Epidermal melanocyte (primary cell): Measurements from ENCODE around the gene ZDHHC18.

Experiments
- DNase-seq: peaks from one replicate; pipeline ENCODE4 v3.0.0; 2011; ENCODE audit warnings: low spot score; ENCODE audit not compliant: insufficient read length

ZDHHC18 gene, protein sequence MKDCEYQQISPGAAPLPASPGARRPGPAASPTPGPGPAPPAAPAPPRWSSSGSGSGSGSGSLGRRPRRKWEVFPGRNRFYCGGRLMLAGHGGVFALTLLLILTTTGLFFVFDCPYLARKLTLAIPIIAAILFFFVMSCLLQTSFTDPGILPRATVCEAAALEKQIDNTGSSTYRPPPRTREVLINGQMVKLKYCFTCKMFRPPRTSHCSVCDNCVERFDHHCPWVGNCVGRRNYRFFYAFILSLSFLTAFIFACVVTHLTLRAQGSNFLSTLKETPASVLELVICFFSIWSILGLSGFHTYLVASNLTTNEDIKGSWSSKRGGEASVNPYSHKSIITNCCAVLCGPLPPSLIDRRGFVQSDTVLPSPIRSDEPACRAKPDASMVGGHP

GRCh38 chr1:26826261-26827105 lies at the start of gene ZDHHC18:
TSS of gene ZDHHC18 (plus strand) at chr1:26826688. CDS start at chr1:26826805, 117 bp downstream.
- DNase-seq = peak; percentile 77

GRCh38 chr1:26779098-26779668 lies 47.3 kb upstream of the ZDHHC18 start:
- DNase-seq = no peak

DNA sequence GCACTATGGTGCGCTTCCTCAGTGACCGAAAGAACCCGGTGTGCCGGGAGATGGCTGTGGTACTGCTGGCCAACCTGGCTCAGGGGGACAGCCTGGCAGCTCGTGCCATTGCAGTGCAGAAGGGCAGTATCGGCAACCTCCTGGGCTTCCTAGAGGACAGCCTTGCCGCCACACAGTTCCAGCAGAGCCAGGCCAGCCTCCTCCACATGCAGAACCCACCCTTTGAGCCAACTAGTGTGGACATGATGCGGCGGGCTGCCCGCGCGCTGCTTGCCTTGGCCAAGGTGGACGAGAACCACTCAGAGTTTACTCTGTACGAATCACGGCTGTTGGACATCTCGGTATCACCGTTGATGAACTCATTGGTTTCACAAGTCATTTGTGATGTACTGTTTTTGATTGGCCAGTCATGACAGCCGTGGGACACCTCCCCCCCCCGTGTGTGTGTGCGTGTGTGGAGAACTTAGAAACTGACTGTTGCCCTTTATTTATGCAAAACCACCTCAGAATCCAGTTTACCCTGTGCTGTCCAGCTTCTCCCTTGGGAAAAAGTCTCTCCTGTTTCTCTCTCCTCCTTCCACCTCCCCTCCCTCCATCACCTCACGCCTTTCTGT lies 46.0 kb upstream of the ZDHHC18 start:
- no peak for DNase-seq

DNA sequence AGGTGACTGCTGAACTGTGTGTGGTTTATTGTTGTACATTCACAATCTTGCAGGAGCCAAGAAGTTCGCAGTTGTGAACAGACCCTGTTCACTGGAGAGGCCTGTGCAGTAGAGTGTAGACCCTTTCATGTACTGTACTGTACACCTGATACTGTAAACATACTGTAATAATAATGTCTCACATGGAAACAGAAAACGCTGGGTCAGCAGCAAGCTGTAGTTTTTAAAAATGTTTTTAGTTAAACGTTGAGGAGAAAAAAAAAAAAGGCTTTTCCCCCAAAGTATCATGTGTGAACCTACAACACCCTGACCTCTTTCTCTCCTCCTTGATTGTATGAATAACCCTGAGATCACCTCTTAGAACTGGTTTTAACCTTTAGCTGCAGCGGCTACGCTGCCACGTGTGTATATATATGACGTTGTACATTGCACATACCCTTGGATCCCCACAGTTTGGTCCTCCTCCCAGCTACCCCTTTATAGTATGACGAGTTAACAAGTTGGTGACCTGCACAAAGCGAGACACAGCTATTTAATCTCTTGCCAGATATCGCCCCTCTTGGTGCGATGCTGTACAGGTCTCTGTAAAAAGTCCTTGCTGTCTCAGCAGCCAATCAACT lies 45.2 kb upstream of the ZDHHC18 start:
- DNase-seq = no peak

DNA sequence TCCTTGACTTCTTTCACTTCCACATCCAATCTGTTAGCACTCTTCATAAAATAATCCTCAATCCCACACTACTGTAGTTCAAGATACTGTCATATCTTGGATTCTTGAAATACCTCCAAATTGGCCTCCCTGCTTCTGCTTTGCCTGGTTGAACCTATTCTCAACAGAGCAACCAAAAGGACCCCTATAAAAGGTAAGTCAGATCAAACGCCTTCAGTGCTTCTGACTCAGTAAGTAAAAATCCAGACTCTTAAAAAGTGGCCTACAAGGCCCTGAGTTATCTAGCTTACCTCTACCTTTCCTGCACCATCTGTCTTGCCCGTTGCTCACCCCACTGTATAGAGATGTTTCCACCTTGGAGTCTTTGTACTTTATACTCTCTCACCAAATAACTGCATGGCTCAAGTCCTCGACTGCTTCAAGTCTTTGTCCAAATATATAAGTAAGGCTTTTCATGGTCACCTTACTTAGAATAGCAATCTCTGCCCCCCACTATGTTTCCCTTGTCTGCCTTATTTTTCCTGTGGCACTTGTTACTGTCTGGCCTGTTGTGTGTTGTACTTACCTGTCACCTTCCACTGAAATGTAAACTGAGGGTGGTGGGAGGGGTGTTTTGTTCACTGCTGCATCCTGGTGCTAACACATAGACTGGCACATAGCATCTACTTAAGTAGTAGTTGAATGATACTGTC lies 43.8 kb upstream of the ZDHHC18 start:
- DNase-seq = no peak

DNA sequence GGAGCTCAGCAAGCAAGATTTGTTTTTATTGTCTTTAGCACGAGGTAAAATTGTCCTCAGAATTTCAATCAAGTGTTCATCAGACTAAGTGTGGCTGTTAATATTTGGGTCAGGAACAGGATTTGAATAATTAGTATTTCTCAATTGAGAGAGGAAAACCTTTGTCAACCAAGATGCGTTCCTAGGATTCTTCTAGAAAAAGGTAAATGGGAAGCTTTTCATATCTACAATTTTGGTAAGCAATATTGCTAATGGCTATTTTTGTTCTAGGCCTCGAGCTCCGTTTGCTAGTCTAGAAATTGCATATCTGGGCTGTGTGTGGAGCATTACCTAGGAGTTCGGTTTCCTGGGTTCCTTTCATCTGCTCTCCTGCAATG lies 42.9 kb upstream of the ZDHHC18 start:
- no peak for DNase-seq

DNA sequence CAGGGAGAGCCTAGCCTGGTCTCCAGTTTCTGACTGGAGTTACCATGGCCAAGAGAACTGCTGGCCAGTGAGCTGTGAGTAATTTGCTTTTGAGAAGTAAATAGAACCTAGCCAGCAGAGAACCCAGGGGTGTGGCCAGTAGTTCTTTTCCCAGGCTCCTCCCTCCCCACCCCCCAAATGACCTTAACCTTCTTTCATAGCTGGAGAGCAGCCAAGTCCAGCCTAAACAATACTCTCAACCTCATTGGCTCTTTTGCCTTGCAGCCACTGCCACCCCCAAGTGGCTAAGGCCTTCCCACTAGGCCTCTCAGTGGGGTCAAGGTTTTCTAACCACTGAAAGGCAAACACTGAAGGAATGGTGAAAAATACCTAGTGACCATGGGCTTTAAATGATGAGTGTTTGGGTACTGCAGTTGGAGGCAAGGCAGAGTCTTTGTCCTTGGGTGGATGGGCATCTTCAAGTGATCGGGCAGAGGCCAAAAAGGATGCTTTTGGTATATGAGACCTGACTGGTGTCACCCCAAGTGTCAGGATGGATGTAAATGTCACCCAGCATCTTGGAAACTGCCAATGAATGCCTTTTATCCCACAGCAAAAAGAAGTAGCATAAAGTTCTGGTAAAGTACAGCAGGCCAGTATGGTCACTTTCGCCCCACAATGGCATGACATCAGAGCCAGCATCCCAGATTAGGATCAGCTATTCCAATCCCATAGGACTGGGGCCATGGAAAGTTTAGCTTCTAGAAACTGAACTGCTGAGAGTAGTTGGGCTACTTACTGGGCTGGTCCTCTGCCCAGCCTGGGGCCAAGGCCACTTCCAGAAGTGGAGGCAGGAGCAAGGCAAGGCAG lies 42.2 kb upstream of the ZDHHC18 start:
- DNase-seq = no peak

GRCh38 chr1:26784886-26785285 lies 41.6 kb upstream of the ZDHHC18 start:
- no peak for DNase-seq

DNA sequence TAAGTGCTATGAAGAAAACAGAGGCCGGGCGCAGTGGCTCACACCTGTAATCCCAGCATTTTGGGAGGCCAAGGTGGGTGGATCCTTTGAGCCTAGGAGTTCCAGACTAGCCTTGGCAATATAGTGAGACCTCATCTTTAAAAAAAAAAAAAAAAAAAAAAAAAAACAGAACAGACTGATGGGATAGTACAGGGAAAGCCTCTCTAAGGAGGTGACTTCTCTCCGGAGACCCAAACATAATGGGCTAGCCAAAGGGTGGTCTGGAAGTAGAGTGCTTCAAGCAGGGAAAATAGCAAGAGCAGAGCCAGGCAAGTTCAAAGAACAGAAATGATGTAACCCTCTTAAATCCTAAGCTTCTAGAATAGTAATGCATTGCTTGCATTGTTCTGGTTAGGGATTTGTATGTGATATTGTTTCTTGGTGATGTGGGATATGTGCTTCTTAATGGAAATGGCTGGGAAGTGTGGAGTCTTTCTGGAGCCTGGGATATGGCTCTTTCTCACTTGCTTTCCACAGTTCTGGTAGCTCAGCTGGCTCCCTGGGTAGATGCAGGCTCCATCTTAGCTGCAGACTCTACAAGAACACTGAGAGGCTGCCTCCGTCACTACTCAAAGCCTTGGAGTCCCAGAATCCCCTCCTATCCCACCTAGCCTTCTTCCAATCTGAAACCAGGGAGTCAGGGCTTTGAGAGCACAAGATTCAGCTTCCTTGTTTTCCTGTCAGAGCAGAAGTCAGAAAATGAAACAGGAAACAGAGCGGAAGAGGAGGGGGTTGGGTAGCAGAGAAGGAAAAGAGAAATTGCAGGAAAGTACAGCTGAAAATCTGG lies 40.7 kb upstream of the ZDHHC18 start:
- DNase-seq = no peak

DNA sequence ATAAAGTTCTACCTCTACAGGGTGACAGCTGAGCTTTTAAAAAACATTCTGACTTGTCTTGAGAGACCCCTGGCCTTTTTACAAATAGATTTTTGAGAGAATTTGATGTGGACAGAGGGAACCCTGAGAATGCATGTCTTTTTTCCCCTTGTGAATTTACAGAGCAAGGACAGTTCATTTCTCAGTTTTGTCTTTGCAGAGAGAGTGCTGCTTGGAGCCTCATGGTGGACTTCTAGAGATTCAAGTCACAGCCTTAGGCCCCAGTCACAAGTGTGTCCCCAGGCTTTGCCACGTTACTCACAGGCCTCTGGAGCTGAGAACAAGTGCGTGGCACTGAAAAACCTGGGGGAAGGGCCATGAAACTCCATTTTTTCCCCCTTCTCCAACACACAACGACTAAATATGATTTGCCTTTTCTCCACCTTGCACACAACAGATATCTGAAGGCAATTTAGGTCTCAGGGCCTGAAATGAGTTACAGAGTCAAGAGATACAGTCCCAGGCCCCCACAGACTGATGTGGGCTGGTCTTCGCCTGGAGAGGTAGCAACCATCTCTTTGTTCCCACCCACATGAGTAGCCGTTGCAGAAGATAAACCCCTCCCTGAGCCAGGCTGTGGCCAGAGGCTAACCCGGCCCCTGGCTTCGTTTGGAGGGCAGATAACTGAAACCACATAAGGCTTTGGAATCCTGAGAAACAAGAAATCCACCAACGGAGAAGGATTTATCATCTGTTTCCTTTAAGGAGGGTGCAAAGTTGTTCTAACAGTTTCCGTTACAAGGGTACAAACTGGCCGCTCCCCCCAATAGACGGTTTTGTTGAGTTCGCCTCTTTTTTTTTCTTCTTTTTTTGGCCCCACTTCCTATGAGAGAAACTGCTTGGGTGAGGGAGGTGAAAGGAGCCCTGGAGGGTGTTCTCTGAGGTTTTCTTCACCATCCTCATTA lies 39.8 kb upstream of the ZDHHC18 start:
- peak; percentile 80 for DNase-seq

- DNase-seq = no peak
These were observed 39.1 kb upstream of the ZDHHC18 start for GRCh38 chr1:26787381-26787705.

DNA sequence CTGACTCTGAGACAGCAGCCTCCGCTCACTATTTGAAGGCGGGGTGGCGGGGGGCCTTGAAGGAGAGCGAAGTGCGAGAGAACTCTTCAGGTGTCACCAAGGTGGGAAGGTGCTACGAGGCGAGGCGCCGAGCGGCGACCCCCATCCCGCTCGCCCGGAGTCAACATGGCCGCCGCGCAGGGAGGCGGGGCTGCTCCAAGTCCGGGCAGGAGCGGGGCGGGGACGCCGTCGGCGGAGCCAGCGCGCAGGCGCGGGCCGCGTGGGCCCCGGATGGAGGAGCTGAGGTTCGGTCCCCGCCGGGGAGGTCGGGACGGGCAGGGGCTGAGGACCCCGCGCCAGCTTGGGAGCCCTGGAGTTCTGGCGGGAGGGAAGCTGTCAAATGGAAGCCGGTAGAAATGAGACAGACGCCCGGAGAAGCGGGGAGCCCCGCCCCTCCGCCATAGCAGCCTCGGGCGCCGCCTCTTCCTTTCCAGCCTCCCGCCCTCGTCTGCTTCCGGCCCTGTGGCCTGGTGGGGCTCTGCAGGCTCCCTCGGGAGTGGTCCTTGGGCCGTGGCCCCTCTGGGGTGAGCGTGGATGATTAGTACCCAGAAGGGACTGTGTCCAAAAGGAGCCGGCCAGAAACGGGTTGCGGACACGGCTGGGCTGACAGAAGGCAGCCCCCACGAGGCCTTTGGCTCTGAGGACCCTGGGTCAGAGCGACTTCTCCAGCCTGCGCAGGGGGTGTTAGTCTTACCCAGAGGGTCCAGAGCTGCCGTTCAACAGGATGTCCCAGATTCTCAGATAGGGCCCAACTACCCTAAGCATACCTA lies 38.6 kb upstream of the ZDHHC18 start, which contains the start of gene PIGV:
PIGV (plus strand) TSS at position 245 of the 809 bp plus-strand sequence. CDS start 2,866 bp downstream, outside the sequence.
- peak; percentile 86 for DNase-seq

DNA sequence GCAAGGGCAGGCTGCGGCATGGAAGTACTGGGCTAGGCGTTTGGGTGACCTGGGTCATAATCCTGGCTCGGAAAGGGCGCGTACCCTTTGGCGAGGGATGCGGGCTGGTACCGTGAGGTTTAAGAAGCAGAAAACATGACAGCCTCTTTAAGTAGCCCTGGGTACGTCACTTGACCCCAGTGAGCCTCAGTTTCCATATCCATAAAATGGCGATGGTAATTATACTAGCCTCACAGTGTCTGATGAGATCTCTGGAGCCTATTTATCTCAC lies 38.0 kb upstream of the ZDHHC18 start:
- DNase-seq = no peak

GRCh38 chr1:26788836-26789611 lies 37.5 kb upstream of the ZDHHC18 start:
- peak; percentile 87 for DNase-seq

- no peak for DNase-seq
These were observed 36.9 kb upstream of the ZDHHC18 start for GRCh38 chr1:26789612-26789865.

GRCh38 chr1:26789931-26790330 lies 36.6 kb upstream of the ZDHHC18 start:
- DNase-seq = no peak

GRCh38 chr1:26790551-26790953 lies 35.9 kb upstream of the ZDHHC18 start:
- no peak for DNase-seq
